ENCODE measurements around the gene CRACR2A. TPM values are rescaled to one million over a fixed set of nuclear protein-coding genes. Genes with fewer than 3 reads are reported as not detected.

Gene CRACR2A
- polyA plus RNA-seq, 6 donors from 2014 or later: 6.5 to 20.8 (median 7.8) TPM; not detected in 1

DNA sequence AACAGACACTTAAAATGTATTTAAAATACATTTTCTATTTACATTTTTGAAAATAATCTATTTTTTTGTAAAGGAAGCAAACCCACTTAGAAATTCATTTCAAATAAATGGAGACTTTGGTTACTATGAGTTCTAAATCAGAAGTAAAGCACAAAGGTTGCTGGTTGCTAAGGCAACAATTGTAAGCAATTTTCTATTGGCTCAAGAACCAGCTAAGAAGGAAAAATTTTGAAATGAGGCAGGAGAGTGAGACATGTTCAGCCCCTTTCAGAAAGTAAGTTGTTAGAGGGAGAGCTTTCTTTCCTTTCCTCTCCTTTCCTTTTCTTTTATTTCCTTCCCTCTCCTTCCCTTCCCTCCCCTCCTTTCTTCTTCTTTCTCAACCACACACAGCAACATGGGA, 181.2 kb downstream of the CRACR2A start:
- ATAC-seq (ENCODE audit: low read depth in 2 of 2) (no peak), DNase-seq (no peak)
- Mint-ChIP-seq H3K4me1 (no peaks in the 10 kb centered on the region), H3K36me3 (no peaks in the 10 kb centered on the region), H3K27ac (no peak overlapping the region), H3K9me3 (no peaks in the 10 kb centered on the region), H3K27me3 (peaks cover 11 to 39% (median 26%) of the 10 kb centered on the region in 3 donors), H3K4me3 (no peak overlapping the region)

DNA sequence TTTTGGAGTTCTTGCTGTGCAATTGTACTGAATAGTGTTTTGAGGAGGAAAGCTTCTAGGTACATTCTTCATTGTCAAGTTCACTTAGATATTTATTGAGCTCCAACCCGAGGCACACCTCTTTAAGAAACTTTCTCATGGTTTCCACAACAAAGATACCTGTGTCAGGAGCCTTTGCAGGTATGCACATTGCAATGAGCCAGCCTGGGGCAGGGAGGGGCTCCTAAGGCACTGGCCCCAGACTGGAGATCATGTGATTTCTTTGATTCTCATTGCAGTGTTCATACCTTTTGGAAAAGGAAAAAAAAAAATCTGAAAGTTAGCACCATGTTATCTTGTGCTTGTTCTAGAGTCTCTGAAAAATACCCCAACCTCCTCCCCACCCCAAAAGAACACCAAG, 181.6 kb downstream of the CRACR2A start:
- H3K4me3 Mint-ChIP-seq: no peak overlapping the region
- no peaks in the 10 kb centered on the region for H3K9me3 Mint-ChIP-seq
- H3K27me3 Mint-ChIP-seq: peaks cover 9 to 35% (median 25%) of the 10 kb centered on the region in 3 donors

GRCh38 chr12:3568695-3569094, 184.2 kb downstream of the CRACR2A start:
- ATAC-seq (ENCODE audit: low read depth in 2 of 2) (no peak), DNase-seq (no peak)
- Mint-ChIP-seq H3K4me3 (no peak overlapping the region), H3K36me3 (no peaks in the 10 kb centered on the region), H3K27me3 (peaks cover 12 to 35% (median 31%) of the 10 kb centered on the region in 3 donors), H3K9me3 (no peaks in the 10 kb centered on the region), H3K27ac (no peak overlapping the region), H3K4me1 (no peaks in the 10 kb centered on the region)

More for the DNA sequence above, 181.6 kb downstream of the CRACR2A start:
- no peaks in the 10 kb centered on the region for H3K36me3 Mint-ChIP-seq
- H3K27ac Mint-ChIP-seq: no peak overlapping the region
- DNase-seq (no peak), ATAC-seq (ENCODE audit: low read depth in 2 of 2) (no peak)
- H3K4me1 Mint-ChIP-seq: no peaks in the 10 kb centered on the region

DNA sequence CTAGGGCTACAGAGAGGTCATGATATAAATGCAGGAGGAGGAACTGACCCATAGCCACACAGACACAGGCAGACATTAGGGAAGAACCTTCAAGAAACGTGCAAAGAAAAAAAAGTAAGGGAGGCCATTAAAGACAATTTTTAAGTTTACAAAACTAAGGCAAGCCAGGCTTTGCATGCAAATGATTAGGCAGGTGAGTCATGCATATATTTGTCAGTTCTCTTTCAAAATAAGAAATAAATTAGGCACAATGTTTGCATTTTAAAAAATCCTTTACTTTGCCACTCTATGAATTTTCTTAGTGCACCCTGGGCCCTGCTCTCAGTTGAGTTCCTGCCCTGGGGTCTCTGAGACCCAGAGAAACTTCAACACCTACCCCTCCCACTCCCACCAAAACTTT, 186.9 kb downstream of the CRACR2A start:
- no peaks in the 10 kb centered on the region for H3K36me3 Mint-ChIP-seq
- no peaks in the 10 kb centered on the region for H3K4me1 Mint-ChIP-seq
- peaks cover 12 to 39% (median 34%) of the 10 kb centered on the region in 3 donors for H3K27me3 Mint-ChIP-seq
- DNase-seq (no peak), ATAC-seq (ENCODE audit: low read depth in 2 of 2) (no peak)
- H3K27ac Mint-ChIP-seq: peak overlapping the region in 1 of 6 donors; percentile 58
- no peak overlapping the region for H3K4me3 Mint-ChIP-seq
- no peaks in the 10 kb centered on the region for H3K9me3 Mint-ChIP-seq

Other genes with a start within 250 kb of the CRACR2A start
- 10 to 100 TPM in 1 of 6 donors, 1 to 10 TPM in 5; 6.5 to 10.5 (median 8.7) TPM for gene PARP11, start 120.3 kb upstream of the CRACR2A start, polyA plus RNA-seq (ENCODE audit: low read depth in 6 of 6)